GOT3 (cell line): ENCODE data around the gene RNU5B-1.

ENCODE experiments used
- DNase-seq: peaks from one replicate; lab custom pipeline; 2025; ENCODE audit warnings: mixed read lengths; lab: John Stamatoyannopoulos, UW

The RNU5B-1 gene

DNA sequence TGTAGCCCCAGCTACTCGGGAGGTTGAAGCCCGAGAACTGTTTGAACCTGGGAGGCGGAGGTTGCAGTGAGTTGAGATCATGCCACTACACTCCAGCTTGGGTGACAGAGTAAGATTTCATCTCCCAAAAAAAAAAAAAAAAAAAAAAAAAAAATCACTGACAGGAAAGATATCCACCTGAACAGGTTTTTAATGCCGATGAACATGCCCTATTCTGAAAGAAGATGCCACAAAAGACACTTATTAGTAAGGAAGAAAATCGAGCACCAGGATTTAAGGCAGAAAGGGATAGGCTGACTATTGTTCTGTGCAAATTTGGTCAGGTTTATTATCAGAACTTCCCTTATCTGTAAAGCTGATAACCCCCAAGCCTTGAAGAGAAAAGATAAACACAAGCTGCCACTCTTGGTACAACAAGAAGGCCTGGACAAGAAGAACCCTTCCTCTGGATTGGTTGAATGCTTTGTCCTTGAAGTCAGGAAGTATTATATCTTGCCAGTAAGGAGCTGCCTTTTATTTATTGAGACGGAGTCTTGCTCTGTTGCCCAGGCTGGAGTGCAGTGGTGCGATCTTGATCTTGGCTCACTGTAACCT lies 15.1 kb upstream of the RNU5B-1 start:
- no peak for DNase-seq

DNA sequence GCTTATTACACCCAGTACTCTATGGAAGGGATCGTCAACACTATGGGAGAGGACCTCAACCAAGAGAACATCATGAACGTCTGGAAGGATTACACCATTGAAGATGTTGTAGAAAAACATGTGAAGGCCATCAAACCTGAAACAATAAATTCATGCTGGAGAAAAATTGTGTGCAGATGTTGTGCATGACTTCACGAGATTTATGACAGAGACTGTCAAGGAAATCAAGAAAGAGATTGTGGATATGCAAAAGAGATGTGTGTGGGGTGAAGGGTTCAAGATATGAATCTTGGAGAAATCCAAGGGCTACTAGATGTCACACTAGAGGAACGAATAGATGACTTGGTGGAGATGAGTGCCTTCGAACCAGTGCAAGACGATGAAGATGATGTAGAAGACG lies 14.2 kb upstream of the RNU5B-1 start:
- DNase-seq = no peak

DNA sequence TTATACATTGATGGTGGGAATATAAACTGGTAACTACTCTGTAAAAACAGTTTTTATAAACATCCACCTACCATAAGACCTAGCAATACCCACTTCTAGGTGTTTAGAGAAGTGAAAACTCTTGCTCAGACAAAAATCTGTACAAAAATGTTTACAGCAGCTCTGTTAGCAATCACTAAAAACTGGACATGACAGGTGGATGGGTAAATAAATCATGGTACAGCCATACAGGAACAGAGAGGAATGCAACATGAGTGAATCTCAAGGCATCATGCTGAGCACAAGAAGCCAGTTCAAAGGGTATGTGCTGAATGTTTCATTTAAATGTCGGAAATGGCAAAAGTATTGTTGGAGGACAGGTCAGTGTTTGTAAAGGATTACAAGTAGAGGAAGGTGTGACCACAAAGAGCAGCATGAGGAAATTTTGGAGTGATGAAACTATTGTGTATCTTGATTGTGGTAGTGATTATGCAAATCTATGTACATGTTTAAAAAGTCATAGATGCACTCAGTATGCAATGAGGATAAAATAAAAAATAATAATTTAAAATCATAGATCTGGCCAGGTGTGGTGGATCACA lies 11.4 kb upstream of the RNU5B-1 start:
- no peak for DNase-seq

DNA sequence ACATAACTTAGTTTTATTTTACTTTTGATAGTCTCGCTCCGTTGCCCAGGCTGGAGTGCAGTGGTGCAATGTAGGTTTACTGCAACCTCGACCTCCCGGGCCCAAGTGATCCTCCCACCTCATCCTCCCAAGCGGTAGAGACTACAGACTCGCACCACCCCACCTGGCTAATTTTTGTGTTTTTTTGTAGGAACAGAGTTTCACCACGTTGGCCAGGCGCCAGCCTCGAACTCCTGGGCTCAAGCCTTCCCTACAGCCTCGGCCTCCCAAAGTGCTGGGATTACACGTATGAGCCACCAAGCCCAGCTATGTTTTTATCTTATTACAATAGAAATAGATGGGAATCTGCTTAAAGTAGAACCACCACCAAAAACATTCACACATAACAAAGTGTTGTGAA lies 5.7 kb upstream of the RNU5B-1 start:
- no peak for DNase-seq

DNA sequence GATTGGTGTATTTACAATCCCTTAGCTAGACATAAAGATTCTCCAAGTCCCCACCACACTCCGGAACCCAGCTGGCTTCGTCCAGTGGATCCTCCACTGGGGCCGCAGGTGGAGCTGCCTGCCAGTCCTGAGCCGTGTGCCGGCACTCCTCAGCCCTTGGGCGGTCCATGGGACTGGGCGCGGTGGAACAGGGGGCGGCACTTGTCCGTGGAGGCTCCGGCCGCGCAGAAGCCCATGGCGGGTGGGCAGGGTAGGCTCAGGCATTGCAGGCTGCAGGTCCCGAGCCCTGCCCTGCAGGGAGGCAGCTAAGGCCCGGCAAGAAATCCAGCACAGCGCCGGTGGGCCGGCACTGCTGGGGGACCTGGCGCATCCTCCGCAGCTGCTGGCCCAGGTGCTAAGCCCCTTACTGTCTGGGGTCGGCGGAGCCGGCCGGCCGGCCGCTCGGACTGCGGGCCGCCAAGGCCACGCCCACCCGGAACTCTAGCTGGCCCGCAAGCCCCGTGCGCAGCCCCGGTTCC lies 3.5 kb upstream of the RNU5B-1 start:
- DNase-seq = no peak

DNA sequence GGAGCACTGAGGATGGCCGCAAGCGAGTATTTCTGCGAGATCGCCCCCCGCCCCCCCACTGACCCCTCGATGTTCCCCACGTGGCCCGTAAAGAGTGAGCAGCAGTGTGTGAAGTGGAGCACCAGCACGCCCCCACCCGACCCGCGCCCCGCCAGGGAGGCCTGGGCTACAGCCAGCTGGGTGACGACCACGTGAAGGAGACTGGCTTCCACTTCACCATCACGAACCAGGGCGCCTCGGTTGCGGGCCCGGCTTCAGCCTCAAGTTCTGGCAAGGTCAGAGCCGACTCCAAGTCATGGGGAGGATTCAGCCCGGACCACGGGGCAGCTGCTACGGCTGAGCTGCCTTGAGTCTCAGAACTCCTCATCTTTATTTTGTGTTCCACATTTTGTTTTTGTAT lies 2.4 kb upstream of the RNU5B-1 start:
- DNase-seq = no peak

DNA sequence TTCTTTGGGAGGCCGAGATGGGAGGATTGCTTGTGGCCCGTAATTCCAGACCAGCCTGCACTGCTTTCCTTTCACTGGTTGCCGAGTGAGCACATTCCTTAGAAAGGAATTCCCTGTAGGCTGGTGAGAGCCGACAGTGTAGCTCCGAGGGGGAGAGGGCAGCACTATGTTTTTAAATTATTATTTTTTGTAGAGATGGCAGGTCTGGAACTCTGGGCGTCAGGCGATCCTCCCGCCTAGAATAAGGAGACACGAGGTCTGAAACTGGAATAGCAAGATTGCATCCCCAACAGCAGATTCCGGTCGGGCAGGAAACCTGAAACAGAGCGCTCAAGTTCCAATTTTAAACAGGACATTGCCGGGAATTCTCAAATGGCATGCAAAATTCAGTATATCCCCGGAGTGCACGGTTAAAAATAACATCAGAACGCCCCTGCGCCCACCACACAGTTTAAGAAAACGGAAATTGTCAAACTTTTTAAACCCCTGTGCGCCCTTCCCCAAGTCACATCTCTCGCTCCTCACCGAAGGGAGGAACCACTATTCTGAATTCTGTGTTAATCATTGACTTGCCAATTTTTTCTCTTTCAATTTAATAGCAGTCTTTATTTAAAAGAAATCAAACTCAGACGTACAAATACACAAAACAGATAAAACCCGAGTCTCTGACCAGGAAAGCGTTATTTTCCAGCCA lies 643 bp upstream of the RNU5B-1 start:
- DNase-seq = no peak

DNA sequence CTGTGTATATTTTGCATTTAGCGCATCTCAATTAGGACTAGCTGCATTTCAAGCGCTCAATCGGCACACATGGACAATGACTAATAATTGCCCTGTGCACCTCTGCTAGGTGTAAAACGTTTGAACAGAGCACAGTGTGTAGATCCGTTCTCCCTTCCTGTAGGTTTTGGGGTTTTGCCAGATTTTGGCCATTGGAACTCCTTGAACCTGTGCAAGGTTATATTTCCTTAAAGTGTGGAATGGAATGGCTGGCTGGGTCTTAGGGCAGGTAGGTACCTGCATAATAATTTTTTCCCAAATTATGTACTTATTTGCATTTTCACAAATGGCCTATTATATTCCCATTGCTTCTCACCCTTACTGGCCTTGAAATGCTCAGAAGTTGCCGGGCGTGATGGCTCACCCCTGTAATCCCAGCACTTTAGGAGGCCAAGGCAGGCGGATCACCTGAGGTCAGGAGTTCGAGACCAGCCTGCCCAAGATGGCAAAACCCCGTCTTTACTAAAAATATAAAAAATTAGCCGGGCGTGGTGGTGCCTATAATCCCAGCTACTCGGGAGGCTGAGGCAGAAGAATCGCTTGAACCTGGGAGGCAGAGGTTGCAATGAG lies 777 bp downstream of the RNU5B-1 start:
- DNase-seq = peak; percentile 59

DNA sequence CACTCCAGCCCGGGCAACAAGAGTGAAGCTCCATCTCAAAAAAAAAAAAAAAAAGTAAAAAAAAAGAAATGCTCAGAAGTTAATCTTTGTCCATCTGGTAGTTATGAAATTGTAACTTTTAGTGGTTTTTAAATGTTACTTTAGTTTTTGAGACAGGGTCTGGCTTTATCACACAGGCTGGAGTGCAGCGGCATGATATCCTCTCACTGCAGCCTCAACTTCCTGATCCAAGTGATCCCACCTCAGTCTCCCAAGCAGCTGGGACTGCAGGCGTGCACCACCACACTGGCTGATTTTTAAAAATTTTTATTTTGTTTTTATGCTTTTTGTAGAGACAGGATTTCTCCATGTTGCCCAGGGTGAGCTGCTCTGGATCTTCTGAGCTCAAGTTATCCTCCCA lies 1.3 kb downstream of the RNU5B-1 start:
- DNase-seq = no peak

DNA sequence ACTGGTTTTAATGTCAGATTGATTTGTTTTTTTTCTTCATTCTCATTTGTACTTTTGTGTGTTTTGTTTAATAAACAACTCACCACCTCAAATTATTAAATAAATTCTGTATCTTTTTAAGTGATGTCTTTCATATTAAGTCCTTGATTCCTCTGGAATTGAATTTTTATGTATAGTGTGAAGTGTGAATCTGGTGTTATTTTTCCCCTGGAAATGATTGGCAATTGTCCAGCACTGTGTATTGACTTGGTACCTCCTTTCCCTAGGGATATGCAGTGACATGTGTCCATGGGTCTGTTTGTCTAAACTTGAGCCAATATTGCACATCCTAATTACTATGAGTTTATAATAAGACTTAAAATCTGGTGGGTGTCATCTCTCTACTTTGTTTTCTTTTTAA lies 2.1 kb downstream of the RNU5B-1 start:
- DNase-seq = no peak

DNA sequence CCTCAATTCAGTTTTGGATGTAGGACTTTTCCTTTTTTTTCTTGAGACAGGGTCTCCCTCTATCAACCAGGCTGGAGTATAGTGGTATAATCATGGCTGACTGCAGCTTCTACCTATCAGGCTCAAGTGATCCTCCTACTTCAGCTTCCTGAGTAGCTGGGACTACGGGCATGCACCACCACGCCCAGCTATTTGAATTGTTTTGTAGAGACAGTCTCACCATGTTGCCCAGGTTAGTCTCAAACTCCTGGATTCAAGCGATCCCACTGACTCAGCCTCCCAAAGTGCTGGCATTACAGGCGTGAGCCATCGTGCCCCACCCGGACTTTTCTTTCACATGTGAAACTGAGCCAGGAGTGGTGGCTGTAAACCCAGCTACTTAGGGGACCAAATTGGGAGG lies 3.5 kb downstream of the RNU5B-1 start:
- no peak for DNase-seq

DNA sequence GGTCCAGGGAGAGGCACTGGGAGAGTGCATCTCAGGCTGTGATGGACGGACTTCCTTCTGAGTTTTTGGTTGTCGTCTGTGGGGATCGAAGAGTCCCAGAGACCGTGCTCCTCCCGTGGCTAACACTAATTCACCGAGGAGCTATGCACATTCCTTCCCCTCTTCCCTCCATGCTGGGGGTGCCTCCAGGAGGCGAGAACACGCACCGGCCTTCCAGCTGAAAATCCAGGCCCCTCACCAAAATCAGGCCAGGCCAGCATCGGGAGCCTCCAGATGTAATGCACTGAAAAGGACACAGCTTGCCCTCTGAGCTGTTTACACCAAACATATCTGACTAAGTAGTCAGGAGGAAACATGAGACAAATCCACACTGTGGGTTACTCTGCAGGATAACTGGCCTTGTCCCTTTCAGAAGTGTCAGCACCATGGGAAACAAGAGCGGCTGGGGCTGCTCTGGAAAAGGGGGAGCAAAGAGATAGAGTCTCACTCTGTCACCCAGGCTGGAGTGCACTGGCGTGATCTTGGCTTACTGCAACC lies 5.5 kb downstream of the RNU5B-1 start:
- no peak for DNase-seq

DNA sequence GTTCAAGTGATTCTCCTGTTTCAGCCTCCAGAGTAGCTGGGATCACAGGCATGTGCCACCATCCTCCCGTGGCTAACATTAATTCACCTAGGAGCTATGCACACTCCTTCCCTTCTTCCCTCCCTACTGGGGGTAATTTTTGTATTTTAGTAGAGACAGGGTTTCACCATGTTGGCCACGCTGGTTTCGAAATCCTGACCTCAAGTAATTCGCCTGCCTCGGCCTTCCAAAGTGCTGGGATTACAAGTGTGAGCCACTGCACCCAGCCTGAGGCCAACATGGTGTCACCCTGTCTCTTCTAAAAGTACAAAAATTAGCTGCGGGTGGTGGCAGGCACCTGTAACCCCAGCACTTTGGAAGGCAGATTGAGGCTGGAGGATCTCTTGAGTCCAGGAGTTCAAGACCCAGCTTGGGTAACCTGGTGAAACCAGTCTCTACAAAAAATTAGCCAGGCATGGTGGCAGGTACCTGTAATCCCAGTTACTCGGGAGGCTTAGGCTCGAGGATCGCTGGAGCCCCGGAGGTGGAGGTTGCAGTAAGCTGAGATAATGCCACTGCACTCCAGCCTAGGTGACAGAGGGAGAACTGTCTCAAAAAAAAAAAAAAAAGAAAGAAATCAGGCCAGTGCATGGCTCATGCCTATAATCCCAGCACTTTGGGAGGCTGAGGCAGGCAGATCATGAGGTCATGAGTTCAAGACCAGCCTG lies 6.1 kb downstream of the RNU5B-1 start:
- DNase-seq = no peak

DNA sequence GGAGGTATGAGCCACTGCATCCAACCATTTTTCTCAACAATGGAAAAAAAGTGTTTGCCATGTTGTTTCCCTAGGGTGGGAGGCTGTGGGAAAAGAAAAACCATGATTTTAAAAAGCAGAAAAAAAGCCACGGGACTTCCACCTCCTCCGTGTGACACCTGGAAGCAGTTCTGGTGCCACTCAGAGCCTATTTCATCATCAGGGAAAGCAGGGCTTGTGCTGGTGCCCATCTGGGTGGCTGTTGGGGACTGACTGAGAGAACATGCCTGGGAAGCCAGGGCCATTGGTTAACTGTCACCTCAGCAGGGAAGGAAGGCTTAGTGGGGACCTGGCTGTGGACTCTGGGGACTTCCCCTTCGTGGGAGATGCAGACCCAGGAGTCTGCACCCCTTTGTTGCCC lies 7.3 kb downstream of the RNU5B-1 start:
- DNase-seq = no peak

DNA sequence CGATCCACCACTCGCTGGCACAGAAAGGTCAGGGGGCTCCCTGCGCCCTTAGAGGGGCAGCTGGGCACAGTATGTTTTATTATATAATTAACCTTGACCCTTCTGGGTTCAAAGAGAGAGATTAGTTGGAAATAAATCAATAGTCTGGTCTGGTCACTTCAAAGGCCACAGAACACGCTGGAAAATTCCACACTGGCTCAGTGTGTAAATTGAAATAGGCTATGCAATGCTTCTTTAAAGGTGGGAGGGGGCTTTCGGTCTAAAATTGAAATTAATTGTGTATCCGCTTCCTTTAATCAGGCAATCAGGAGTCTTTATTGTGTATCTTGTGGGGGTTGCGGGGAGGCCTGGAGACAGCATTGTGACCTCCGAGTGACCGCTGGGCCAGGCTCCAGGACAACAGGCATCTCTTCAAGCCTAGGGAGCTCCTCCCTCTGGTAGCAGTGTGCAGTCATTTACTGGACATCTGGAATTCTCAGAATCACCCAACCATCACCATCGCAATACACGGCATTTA lies 8.0 kb downstream of the RNU5B-1 start:
- no peak for DNase-seq

DNA sequence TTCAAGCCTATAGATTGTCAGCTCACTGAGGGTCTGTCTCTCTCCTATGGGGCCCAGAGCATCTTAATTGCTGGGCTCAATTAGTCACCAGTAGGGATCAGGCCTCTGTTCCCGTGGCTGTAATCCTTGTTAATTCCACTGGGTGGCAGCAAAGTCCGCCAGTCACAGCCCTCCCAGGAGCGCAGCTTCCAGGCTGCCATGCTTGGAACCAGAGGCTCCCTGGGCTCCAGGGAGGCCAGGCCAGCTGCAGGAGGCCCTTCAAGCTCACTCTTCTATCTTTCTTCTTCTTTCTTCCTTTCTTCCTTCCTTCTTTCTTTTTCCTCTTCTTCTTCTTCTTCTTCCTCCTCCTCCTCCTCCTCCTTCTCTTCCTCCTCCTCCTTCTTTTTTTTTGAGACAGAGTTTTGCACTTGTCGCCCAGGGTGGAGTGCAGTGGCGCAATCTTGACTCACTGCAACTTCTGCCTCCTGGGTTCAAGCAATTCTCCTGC lies 14.4 kb downstream of the RNU5B-1 start:
- peak; percentile 50 for DNase-seq

DNA sequence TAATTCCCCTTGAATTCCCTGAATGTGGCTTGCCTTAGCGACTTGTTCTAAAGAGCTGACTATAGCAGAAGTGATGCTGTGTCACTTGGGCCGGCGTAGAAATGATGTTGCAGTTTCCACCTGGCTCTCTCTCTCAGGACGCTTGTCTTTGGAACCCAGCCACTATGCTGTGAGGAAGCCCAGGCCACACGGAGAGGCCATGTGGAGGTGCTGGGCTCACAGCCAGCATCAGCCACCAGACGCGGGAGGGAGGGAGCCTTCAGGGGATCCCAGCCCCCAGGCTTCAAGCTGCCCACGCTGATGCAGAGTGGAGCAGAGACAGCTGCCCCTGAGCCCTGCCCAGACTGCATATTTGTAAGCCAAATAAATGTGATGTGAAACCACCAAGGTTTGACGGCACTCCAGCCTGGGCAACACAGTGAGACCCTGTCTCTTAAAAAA lies 18.6 kb downstream of the RNU5B-1 start:
- DNase-seq = no peak

DNA sequence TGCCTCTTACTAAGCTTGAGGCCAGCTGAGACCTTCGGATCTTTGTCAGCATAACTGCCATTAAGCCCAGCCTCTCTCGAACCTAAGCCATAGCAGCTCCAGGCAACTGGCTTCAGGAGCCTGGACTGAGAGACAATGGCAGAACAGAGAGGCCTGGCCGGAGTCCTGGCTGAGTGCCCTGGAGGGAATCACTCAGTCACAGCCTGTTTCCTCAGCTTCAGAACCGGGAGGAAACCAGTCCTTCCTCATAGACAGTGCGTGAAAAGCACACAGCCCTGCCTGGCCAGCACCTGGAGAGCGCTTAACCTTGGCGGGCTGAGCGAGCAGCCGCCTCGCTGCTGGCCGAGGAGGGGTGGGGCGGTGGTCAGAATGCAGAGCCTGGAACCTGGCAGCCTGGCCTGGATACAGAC lies 21.6 kb downstream of the RNU5B-1 start:
- DNase-seq = no peak

DNA sequence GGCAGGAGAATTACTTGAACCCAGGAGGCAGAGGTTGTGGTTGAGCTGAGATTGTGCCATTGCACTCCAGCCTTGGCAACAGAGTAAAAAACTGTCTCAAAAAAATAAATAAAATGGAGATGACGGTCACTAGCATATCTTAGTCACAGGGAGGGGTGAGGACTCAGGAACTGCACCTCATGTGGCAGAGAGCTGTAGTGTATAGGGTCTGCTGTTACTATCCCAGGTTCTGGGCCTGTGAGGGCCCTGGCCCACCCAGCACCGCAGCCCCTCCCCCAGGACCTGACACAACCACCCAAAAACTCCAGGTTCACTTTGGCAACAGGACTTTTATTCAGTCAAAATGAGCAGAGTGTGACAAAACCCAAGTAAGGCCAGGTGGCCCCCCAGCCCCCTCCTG lies 22.3 kb downstream of the RNU5B-1 start:
- no peak for DNase-seq

DNA sequence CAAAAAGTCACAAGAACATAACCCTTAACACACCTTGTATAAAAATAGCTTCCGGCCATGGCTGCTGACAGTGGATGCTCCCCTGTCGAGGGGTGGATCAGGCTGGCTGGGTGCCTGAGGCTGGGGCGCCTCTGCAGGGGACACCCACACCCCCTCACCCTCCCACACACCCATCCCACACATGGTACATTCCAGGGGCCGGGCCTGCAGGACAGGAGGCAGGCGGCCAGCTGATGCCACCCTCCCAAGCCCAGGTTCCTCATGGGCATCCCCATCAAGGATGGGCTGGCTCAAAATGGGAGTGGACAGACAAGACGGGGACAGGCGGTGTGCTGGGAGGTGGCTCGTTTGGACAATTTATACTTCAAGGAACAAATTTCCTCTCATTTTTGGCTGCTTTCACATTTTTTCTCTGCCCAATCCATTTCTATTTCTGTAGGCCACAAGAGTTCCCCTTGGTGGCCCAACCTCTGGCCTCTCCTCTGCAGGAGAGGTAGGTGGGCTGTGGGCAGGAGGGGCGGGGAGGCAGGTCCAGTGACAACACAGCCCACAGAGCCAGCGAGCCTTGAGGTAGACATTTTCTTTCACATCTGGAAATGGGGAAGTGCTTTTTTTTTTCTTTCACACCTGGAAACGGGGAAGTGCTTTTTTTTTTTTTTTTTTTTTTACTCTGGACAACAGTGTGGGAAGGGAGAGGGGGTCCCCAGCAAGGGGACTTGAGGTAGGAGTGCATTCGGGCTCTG lies 23.3 kb downstream of the RNU5B-1 start:
- no peak for DNase-seq
